VCaP (cell line): Measurements from ENCODE around the gene B3GLCT.

Source experiments
- H3K27ac ChIP-seq: fragments of 450-650 bp; 2 replicates; pipeline ENCODE4 v1.5.1; 2017
- TF ChIP-seq, protein P1 (sequence below): fragments of 450-650 bp; conservative IDR thresholded peaks from 2 replicates; pipeline ENCODE4 v1.5.1; 2017; ENCODE audit warnings: mild to moderate bottlenecking, moderate library complexity

Gene B3GLCT

DNA sequence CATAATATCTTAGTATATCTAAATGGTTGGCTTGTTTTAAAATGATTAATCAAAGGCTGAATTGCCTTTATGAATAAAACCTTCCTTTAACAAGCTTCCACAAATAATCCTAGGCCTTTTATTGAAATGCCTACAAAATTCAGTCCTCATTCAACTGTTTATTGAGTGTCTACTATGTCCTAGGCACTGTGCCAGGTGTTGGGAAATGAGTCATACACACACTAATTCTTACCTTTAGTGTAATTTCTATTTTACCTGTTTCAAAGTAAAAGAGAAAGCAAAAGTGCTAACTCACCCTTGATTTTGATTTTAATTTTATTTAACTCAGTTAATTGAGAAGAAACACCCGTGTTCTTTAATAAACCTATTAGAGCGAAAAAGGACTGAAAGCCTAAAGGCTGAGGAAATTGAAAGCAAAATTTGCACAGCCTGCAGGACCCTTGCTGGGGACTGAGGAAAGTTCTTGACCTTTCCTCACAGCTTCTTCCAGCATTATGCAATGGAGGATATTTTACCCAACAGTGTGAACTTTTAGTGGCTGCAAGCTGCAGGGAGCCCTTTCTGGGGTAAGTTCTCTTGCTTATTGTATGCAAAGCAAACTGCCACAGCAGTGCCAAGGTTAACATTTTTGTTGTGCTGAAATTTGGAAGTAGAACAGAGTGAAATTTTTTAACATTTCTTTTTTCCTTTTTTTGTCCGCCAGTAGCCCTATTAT is 83.1 kb downstream of the B3GLCT start:
- TF ChIP-seq, protein P1, sequence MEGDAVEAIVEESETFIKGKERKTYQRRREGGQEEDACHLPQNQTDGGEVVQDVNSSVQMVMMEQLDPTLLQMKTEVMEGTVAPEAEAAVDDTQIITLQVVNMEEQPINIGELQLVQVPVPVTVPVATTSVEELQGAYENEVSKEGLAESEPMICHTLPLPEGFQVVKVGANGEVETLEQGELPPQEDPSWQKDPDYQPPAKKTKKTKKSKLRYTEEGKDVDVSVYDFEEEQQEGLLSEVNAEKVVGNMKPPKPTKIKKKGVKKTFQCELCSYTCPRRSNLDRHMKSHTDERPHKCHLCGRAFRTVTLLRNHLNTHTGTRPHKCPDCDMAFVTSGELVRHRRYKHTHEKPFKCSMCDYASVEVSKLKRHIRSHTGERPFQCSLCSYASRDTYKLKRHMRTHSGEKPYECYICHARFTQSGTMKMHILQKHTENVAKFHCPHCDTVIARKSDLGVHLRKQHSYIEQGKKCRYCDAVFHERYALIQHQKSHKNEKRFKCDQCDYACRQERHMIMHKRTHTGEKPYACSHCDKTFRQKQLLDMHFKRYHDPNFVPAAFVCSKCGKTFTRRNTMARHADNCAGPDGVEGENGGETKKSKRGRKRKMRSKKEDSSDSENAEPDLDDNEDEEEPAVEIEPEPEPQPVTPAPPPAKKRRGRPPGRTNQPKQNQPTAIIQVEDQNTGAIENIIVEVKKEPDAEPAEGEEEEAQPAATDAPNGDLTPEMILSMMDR = no peak
- H3K27ac ChIP-seq = no peak overlapping the region

DNA sequence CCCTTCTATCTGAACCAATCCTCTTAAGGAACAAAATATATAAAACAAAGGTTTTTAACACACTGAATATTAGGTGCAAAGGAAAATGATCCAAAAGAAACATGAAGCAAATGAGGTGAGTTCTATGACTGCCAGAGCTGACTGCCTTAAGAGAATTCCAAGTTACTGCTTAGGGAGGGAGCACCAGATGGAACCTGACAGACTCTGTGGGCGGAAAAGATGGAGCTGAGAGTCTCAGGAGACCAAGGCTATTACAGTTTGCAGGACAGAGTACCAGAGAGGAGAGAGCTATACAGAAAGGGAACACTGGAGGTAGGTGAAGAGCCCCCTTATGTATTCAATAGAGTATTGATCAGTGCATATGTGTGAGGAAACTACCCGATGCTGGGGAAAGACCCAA is 87.2 kb downstream of the B3GLCT start:
- TF ChIP-seq, protein P1 = no peak
- no peak overlapping the region for H3K27ac ChIP-seq

DNA sequence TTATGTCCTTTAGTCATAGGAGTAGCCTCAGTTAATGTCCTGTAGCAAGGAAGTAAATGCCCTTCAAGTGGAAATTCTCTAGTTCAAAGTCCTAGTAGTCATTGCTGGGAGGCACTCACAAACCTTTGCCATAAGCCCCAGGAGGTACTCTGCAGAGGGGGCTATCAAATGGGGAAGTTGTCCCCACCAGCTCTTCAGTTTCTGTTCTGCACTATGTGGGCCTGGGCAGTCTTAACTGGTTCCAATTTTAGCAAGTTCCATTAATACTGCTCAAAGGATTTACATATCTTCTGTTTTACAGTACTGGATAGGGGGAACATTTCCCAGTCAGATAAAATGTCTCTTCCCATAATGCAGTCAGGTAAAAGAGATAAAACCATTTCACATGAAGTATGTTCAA is 101.3 kb downstream of the B3GLCT start:
- TF ChIP-seq, protein P1 = no peak
- no peak overlapping the region for H3K27ac ChIP-seq

DNA sequence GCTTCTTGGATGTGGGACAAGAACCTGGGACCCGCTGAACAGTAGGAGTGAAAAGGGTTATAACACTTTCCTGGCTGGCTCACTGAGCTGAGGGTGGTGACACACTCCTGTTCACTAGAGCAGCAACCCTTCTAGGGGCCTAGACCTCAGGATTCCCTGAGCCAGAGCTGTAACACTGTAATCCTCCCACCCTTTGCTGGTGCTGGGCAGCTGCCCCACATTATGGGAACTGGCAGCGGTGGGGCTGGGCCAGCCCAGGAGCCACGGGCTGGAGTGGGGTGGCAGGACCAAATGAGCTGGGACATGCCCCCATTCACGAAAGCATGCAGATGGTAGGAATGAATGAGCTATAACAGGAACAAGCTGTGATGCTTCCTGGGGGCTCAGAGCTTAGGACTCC is 110.6 kb downstream of the B3GLCT start:
- TF ChIP-seq, protein P1 = no peak
- peak overlapping the region; percentile 89 for H3K27ac ChIP-seq

DNA sequence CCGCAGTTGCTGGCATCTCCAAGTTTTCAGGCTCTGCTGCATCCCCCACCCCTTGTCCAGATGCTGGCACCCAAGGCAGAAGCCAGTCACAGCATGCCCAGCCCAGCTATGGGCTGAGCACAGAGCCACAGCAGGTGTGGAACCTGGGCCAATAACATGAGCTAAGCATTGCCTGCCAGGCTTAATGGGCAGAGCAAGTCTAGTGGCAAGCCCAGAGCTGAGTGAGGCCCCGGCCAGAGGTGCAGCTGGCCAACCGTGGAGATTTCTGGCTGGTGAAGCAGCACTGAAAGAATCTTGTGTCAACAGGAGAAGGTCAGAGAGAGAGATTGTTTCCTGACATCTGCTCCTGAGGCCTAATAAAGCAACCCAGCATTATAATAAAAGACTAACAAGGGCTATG is 111.0 kb downstream of the B3GLCT start:
- TF ChIP-seq, protein P1 = no peak
- H3K27ac ChIP-seq = peak overlapping the region; percentile 89

DNA sequence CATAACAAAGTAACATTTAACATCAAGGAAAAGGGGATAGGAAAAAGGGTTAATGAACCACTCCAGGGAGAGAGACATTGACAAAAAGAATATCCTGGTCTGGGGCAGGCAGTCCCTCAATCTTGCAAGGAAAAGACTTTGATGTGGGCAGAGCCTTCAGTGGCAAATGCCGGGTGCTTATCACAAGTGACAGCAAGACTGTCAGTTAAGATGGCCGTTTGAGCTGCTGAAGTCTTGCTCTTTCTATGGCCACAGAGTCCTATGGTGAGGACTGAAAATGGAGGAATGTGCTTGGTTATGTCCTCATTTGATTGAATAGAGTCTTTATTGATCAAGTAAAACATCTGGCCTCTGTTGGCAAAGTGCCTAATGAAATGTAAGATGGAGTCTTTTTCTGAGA is 112.1 kb downstream of the B3GLCT start:
- peak overlapping the region; percentile 89 for H3K27ac ChIP-seq
- TF ChIP-seq, protein P1 = no peak

DNA sequence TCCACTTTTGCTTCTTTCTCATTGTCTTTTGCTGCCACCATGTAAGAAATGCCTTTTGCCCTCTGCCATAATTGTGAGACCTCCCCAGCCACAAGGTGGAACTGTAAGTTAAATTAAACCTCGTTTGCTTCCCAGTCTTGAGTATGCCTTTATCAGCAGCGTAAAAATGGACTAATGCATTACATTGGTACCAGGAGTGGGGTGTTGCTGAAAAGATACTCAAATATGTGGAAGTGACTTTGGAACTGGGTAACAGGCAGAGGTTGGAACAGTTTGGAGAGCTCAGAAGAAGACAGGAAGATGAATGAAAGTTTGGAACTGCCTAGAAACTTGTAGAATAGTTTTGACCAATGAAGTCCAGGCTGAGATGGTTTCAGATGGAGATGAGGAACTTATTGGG is 115.2 kb downstream of the B3GLCT start:
- TF ChIP-seq, protein P1 = no peak
- H3K27ac ChIP-seq = no peak overlapping the region
